ENCODE results near the gene IGFBP2. TPM values are rescaled to one million over a fixed set of nuclear protein-coding genes. Genes with fewer than 3 reads are reported as not detected.
A peak's percentile ranks its signal among the peaks of the same experiment; 100 is the strongest.

IGFBP2 gene
- total and polyA plus RNA-seq, 2 of the 8 experiments (the other 6 are each of a cell fraction or from before 2014, with no cell fraction given): 326 to 782 TPM

DNA sequence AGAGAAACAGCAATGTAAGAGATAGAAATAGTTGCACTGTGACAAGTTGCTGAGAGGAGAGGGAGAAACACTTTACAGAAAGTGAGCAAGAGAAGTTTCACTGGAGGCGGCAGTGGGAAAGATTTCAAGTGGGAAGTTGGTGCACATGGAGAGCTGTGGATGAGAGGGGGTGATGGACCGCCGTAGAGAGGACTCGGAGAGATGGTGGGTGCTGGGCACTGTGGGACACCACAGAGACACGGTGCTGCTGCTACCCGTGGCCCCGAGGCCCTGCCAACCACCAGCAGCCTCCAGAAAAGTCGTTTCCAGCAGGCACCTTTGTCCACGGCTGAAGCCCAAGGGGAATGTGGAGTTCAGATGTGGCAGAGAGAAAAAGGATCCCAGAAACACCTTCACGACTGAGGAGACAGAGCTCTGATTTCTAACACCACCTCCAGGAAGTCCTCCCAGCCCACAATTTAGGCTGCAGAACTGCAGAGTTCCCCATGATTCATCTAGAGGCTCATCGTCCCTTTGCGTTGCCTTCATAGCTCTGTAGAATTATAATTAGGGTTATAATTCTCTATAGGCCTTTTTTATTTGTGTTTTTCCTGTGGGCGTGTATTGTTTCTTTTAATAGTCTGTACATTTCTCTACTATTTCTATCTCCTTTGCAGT lies 15.9 kb upstream of the IGFBP2 start:
- Histone ChIP-seq H3K9ac (replicated peaks in 1 of 4; ENCODE audit: extremely low read depth in 1 of 4, low read depth in 3 of 4, low read length in 3 of 4) (no peak overlapping the region), H2AK5ac (ENCODE audit: low read depth, low read length) (no peak overlapping the region), H3K4me2 (ENCODE audit: insufficient read depth in 1 of 2, low read depth in 2 of 2, low read length in 2 of 2) (no peak overlapping the region), H2BK12ac (ENCODE audit: low read depth, low read length) (no peak overlapping the region; the same call in 1 of the 2 replicates), H3K27me3 (replicated peaks in 1 of 4; ENCODE audit: control insufficient read depth in 3 of 4, extremely low read depth in 1 of 4, insufficient read depth in 3 of 4, low read length in 3 of 4) (no peaks in the 10 kb centered on the region; a peak in 1 of 7 replicates), H3K4me3 (ENCODE audit: extremely low read depth in 1 of 4, insufficient read depth in 2 of 4, low read depth in 3 of 4, low read length in 4 of 4) (no peak overlapping the region), H3K79me1 (ENCODE audit: low read depth, low read length) (no peaks in the 10 kb centered on the region), H2BK15ac (ENCODE audit: low read length) (peak overlapping the region; percentile 72; the same call in 1 of the 2 replicates), H4K5ac (ENCODE audit: insufficient read length, low read depth, low read length) (no peak overlapping the region), H3K14ac (ENCODE audit: insufficient read length) (no peak overlapping the region), H3K79me2 (ENCODE audit: control insufficient read depth in 1 of 2, insufficient read depth in 2 of 2, low read length in 2 of 2) (no peaks in the 10 kb centered on the region), H2BK120ac (replicated peaks; ENCODE audit: low read depth, low read length) (no peak overlapping the region), H3K56ac (replicated peaks; ENCODE audit: insufficient read length, low read depth, low read length) (no peak overlapping the region), H2BK5ac (ENCODE audit: low read depth, low read length) (no peak overlapping the region), H3K4me1 (replicated peaks in 1 of 4; ENCODE audit: control insufficient read depth in 3 of 4, insufficient read depth in 4 of 4, low read length in 3 of 4) (peaks cover 10 to 17% (median 14%) of the 10 kb centered on the region in 4 experiments), H3K36me3 (ENCODE audit: control insufficient read depth in 2 of 4, insufficient read depth in 4 of 4, low read length in 3 of 4) (no peaks in the 10 kb centered on the region), H3K23ac (ENCODE audit: insufficient read length) (no peak overlapping the region), H3K4ac (replicated peaks; ENCODE audit: insufficient read length, low read depth, low read length) (no peak overlapping the region), H4K8ac (ENCODE audit: extremely low read depth, insufficient read depth, low read length) (no peak overlapping the region), H3K27ac (ENCODE audit: low read depth, low read length) (no peak overlapping the region), H3K23me2 (ENCODE audit: low read depth, low read length) (no peaks in the 10 kb centered on the region; the same call in 1 of the 2 replicates), H4K20me1 (replicated peaks in 1 of 2; ENCODE audit: control insufficient read depth in 1 of 2, insufficient read depth in 2 of 2, low read length in 2 of 2) (no peaks in the 10 kb centered on the region), H3K9me3 (ENCODE audit: insufficient read depth in 2 of 2, low read depth in 1 of 2, low read length in 1 of 2) (no peaks in the 10 kb centered on the region), H2BK20ac (ENCODE audit: low read length) (peak overlapping the region; percentile 61; the same call in 1 of the 2 replicates), H3K18ac (ENCODE audit: extremely low read depth, low read length) (no peak overlapping the region), H4K91ac (replicated peaks; ENCODE audit: insufficient read length, low read length) (no peak overlapping the region), H2AFZ (ENCODE audit: low read length) (peak overlapping the region; percentile 43; the same call in 1 of the 2 replicates)
- ChIA-PET CTCF (ENCODE audit: partially characterized antibody) (interaction anchor here (0.5 to 8.4 kb wide), 11 partner anchors 11 to 930 kb away, joined by 3 to 70 read pairs (median 3); no protein-coding TSS in a partner anchor), POLR2A (ENCODE audit: partially characterized antibody) (interaction anchor here (1.3 kb wide), 1 partner anchor 14 kb away, joined by 4 read pairs; no protein-coding TSS in a partner anchor)
- 88% methylated on average over 13 of the region's 13 CpGs; no CpG with 5 or more reads in 1 of the 2 experiments for WGBS, 2 experiments (ENCODE audit: extremely low coverage in 1 of 2, insufficient coverage in 1 of 2, insufficient read length in 1 of 2, insufficient replicate concordance in 2 of 2, low coverage in 1 of 2, low lambda C conversion rate in 2 of 2, missing lambda C conversion rate in 1 of 2)
- no peak for FAIRE-seq
- DNase-seq (ENCODE audit: low read depth in 1 of 2, low spot score in 2 of 2): no peak
- TF ChIP-seq SP2 (IDR thresholded peaks at IDR 0.05; ENCODE audit: low read length) (no peak), POLR2AphosphoS5 (IDR thresholded peaks at IDR 0.05; ENCODE audit: low read depth, low read length) (no peak), GTF2F1 (IDR thresholded peaks at IDR 0.05; ENCODE audit: borderline replicate concordance, low read depth, low read length) (no peak), HDAC2 (IDR thresholded peaks at IDR 0.05; ENCODE audit: borderline replicate concordance in 1 of 2, low read depth in 2 of 2, low read length in 2 of 2) (no peak), SIX5 (IDR thresholded peaks at IDR 0.05; ENCODE audit: low read depth, low read length) (no peak), FOSL1 (IDR thresholded peaks at IDR 0.05; ENCODE audit: insufficient read depth, low read depth, low read length) (no peak), KDM5A (IDR thresholded peaks at IDR 0.05; ENCODE audit: low read length) (no peak)

All from H1 (cell line).